ENCODE data around the gene MAST2. TPM values are rescaled to one million over a fixed set of nuclear protein-coding genes. Genes with fewer than 3 reads are reported as not detected.

The MAST2 gene
- total and polyA plus RNA-seq, 2 of the 13 experiments (the other 11 are each of a cell fraction or from before 2014, with no cell fraction given) = 15.3 to 23.0 TPM

DNA sequence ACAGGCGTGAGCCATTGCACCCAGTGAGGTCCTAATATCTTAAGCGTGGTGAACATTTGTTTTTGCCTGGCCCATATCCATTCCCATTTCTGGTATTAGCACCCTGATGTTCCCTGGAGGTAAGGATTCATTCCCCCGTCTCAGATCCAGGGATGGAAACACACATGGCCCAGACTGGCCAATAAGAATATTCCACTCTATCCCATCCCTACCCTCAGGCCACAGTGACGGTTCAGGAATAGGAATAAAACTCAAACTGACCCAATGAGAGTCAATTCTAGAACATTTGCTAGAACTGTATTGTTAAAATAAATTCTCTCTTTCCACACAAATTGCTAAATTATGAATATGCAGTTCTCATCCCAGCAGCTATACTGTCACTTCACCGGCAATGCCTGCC lies 252.9 kb downstream of the MAST2 start:
- TF ChIP-seq, protein P1, sequence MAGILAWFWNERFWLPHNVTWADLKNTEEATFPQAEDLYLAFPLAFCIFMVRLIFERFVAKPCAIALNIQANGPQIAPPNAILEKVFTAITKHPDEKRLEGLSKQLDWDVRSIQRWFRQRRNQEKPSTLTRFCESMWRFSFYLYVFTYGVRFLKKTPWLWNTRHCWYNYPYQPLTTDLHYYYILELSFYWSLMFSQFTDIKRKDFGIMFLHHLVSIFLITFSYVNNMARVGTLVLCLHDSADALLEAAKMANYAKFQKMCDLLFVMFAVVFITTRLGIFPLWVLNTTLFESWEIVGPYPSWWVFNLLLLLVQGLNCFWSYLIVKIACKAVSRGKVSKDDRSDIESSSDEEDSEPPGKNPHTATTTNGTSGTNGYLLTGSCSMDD (CRISPR knock-in tag; IDR thresholded peaks at IDR 0.05) = no peak
- TF ChIP-seq, protein P2, sequence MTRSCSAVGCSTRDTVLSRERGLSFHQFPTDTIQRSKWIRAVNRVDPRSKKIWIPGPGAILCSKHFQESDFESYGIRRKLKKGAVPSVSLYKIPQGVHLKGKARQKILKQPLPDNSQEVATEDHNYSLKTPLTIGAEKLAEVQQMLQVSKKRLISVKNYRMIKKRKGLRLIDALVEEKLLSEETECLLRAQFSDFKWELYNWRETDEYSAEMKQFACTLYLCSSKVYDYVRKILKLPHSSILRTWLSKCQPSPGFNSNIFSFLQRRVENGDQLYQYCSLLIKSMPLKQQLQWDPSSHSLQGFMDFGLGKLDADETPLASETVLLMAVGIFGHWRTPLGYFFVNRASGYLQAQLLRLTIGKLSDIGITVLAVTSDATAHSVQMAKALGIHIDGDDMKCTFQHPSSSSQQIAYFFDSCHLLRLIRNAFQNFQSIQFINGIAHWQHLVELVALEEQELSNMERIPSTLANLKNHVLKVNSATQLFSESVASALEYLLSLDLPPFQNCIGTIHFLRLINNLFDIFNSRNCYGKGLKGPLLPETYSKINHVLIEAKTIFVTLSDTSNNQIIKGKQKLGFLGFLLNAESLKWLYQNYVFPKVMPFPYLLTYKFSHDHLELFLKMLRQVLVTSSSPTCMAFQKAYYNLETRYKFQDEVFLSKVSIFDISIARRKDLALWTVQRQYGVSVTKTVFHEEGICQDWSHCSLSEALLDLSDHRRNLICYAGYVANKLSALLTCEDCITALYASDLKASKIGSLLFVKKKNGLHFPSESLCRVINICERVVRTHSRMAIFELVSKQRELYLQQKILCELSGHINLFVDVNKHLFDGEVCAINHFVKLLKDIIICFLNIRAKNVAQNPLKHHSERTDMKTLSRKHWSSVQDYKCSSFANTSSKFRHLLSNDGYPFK (CRISPR knock-in tag; IDR thresholded peaks at IDR 0.05; ENCODE audit: borderline replicate concordance) = no peak
- TF ChIP-seq ZNF674 (CRISPR knock-in tag; IDR thresholded peaks at IDR 0.05; ENCODE audit: low read depth) (no peak), HDAC2 (CRISPR knock-in tag; IDR thresholded peaks at IDR 0.05) (no peak), ZNF136 (CRISPR knock-in tag; IDR thresholded peaks at IDR 0.05; ENCODE audit: low read depth) (no peak), NCOR1 (IDR thresholded peaks at IDR 0.05; ENCODE audit: borderline replicate concordance, low read length) (no peak), ZNF329 (CRISPR knock-in tag; IDR thresholded peaks at IDR 0.05; ENCODE audit: low read depth) (no peak), TEAD2 (CRISPR knock-in tag; IDR thresholded peaks at IDR 0.05) (no peak), ATM (IDR thresholded peaks at IDR 0.05; ENCODE audit: borderline replicate concordance) (no peak)
- TF ChIP-seq, protein P3, sequence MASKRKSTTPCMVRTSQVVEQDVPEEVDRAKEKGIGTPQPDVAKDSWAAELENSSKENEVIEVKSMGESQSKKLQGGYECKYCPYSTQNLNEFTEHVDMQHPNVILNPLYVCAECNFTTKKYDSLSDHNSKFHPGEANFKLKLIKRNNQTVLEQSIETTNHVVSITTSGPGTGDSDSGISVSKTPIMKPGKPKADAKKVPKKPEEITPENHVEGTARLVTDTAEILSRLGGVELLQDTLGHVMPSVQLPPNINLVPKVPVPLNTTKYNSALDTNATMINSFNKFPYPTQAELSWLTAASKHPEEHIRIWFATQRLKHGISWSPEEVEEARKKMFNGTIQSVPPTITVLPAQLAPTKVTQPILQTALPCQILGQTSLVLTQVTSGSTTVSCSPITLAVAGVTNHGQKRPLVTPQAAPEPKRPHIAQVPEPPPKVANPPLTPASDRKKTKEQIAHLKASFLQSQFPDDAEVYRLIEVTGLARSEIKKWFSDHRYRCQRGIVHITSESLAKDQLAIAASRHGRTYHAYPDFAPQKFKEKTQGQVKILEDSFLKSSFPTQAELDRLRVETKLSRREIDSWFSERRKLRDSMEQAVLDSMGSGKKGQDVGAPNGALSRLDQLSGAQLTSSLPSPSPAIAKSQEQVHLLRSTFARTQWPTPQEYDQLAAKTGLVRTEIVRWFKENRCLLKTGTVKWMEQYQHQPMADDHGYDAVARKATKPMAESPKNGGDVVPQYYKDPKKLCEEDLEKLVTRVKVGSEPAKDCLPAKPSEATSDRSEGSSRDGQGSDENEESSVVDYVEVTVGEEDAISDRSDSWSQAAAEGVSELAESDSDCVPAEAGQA (IDR thresholded peaks at IDR 0.05; ENCODE audit: low read depth) = no peak
- TF ChIP-seq, protein P3 (CRISPR knock-in tag; IDR thresholded peaks at IDR 0.05; ENCODE audit: borderline replicate concordance) = no peak
- TF ChIP-seq, protein P4, sequence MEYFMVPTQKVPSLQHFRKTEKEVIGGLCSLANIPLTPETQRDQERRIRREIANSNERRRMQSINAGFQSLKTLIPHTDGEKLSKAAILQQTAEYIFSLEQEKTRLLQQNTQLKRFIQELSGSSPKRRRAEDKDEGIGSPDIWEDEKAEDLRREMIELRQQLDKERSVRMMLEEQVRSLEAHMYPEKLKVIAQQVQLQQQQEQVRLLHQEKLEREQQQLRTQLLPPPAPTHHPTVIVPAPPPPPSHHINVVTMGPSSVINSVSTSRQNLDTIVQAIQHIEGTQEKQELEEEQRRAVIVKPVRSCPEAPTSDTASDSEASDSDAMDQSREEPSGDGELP (IDR thresholded peaks at IDR 0.05; ENCODE audit: borderline replicate concordance, low read depth) = no peak
- Histone ChIP-seq H3K4me3 (replicated peaks in 1 of 3; ENCODE audit: insufficient read depth in 1 of 3, low read depth in 2 of 3, low read length in 3 of 3) (no peak overlapping the region), H3K27ac (ENCODE audit: extremely low read length, insufficient read depth, low read length) (no peak overlapping the region), H3K79me2 (ENCODE audit: insufficient read depth, low read length) (no peaks in the 10 kb centered on the region), H3K9ac (ENCODE audit: insufficient read depth, low read depth, low read length) (no peak overlapping the region), H3K4me2 (ENCODE audit: low read depth, low read length) (no peak overlapping the region), H3K36me3 (replicated peaks in 1 of 2; ENCODE audit: control insufficient read depth in 1 of 2, insufficient read depth in 2 of 2, low read length in 2 of 2) (no peaks in the 10 kb centered on the region), H3K4me1 (ENCODE audit: insufficient read depth, low read length) (0 out of 2 replicates have a peak, but pooled peaks cover 9% of the 10 kb centered on the region), H3K27me3 (ENCODE audit: control insufficient read depth in 1 of 2, insufficient read depth in 2 of 2, low read length in 2 of 2) (no peaks in the 10 kb centered on the region; a peak in 1 of 5 replicates), H2AFZ (ENCODE audit: low read length) (no peak overlapping the region), H3K9me3 (ENCODE audit: low read length) (no peaks in the 10 kb centered on the region), H4K20me1 (ENCODE audit: insufficient read depth, low read length) (no peaks in the 10 kb centered on the region)
- WGBS (ENCODE audit: low lambda C conversion rate) = 87% methylated on average over 5 of the region's 5 CpGs
- DNase-seq (ENCODE audit: low spot score) = no peak
- no peak for FAIRE-seq
- in situ Hi-C loops (cut with HindIII; ENCODE audit: extremely low pct_ligation_motif_present, low pct_unique_long_range_greater_than_20kb) (no loop called here), intact Hi-C loops (cut with micrococcal nuclease; ENCODE audit: unreplicated experiment) (no loop called here)
- no peak for ATAC-seq
- no TSS peak for BruUV-seq (replicated peaks)
- POLR2A ChIA-PET = no interaction called here
- CTCF ChIA-PET (ENCODE audit: low intra/inter-chr PET ratio, low total read pairs) = no interaction called here

Data from HepG2 (cell line).